GM18868 (cell line): Measurements from ENCODE around the gene USP1.

ENCODE experiments used
- ATAC-seq: cut with Tn5 transposase; IDR thresholded peaks from one replicate; pipeline ENCODE4 v1.9.1; 2021; ENCODE audit warnings: mild to moderate bottlenecking, moderate library complexity; ENCODE audit not compliant: unreplicated experiment

The USP1 gene

DNA sequence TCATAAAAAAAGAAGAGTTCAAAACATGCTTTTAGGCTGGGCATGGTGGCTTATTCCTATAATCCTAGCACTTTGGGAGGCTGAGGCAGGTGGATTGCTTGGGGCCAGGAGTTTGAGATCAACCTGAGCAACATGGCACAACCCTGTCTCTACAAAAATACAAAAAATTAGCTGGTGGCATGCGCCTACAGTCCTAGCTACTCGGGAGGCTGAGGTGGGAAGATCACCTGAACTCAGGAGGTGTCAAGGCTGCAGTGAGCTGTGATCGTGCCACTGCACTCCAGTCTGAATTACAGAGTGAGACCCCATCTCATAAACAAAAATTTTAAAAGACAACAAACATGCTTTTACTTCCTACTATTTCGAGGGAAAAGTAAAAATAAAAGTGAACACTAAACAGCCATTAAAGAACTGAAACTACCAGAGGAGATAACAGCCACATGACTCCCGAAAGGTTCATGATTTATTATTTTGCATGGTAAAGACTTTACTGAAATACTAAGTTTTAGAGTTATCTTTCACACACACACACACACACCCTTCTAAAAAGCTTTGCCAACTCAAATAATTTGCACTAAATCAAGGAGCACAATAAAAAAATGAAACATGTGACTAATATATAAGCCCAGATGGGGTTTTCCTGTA is 48.1 kb downstream of the USP1 start:
- no peak for ATAC-seq

DNA sequence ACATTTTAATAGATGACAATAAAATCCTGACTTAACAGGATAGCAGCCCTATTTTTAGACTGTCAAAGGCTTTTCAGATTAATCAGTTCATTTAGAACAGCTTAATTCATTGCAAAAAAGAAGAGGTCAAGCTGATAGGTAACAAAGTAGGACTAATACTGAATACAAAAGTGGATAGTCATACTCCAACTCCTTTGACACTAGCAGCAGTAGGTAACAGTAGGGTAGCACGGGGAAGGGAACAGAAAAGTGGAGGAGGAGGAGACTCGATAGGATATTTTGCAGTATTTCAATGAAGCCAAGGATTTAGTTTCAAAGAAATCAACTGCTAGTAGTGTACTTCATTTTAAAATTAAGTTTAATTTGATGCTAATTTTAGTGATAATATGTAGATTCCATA is 51.1 kb downstream of the USP1 start:
- no peak for ATAC-seq

DNA sequence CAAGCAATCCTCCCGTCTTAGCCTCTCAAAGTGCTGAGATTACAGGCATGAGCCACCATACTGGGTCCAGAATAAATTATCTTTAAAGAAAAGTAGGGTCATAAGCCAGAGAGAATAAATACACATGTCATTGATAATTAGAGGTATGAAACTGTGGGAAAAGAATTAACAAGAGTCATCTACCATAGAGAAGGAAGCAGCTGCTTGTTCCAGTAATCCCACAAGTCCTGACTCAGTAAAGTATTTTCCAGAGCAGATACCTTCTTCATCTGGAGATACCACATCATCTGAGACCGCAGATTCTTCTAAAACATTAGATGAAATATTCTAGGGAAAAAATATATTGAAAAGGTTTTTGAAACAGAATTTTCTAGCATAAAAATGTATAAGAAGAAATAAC is 55.7 kb downstream of the USP1 start:
- ATAC-seq = no peak

DNA sequence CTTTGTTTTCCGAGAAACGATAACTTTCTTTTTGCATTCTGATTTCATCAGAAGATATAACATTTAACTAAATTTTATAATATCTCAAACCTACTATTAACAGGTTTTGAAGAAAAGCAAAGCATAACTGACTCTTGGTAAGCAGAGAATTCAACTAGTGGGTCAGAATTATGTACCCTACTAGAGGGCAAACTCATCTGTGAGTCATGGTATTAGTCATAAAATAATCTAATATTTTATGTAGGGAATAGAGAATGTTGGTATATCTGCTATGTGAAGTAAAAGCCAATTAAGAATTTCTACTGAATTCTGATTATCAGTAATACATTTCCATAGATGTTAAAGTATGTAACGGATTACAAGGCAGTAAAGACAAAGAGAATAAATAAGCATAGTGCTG is 56.8 kb downstream of the USP1 start:
- ATAC-seq = no peak

DNA sequence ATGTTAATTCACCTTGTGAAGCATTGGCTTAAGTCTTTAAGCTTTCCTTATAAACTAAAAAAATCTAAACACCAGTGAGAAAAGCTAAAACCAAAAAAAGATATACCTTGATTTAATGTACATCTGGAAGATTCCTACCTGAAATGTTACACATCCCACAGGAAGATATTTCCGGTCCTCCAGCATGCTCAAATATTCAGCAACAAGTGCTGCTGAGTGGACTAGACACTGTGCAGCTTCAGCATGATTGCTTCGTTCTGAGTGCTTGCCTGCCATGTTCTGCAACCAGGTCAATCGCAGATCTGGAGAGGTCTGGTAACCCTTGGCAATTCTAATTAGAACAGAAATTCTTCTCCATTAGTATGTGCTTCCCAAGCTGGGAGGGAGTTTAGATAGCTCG is 57.3 kb downstream of the USP1 start:
- no peak for ATAC-seq

DNA sequence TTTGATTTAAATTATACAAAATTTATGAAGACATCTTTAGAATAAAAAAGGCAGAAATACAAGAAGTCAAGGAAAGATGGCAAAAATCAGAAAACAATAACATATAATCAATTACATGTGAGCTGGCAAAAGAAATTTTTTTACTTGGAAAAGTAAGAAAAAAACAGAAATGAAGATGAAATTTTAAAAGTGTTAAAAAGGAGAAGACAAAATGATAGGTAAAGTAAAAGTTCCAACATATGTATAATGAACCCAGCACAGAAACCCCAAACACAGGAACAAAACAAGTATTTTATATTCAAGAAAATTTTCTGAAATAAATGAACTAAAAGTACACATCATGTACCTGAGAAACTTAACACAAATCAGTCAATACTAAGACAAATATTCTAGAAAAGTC is 63.4 kb downstream of the USP1 start:
- ATAC-seq = no peak
